Fibroblast of lung (primary cell): ENCODE measurements around the gene ACTL10.

Experiments
- CTCF ChIP-seq, 2 donors: IDR thresholded peaks in 1 of 2; conservative IDR thresholded peaks in 1 of 2; 1 replicate in 1 of 2; 2 replicates in 1 of 2; pipeline ENCODE4 v1.5.1; 2011 to 2012; ENCODE audit warnings: low read length in 2 of 2, control low read depth in 1 of 2, inconsistent platforms in 1 of 2, low read depth in 1 of 2, mild to moderate bottlenecking in 1 of 2
- EZH2 ChIP-seq: IDR thresholded peaks from 2 replicates; pipeline ENCODE4 v1.5.1; 2012; ENCODE audit warnings: low read length, control low read depth, mild to moderate bottlenecking; ENCODE audit errors: missing control alignments

DNA sequence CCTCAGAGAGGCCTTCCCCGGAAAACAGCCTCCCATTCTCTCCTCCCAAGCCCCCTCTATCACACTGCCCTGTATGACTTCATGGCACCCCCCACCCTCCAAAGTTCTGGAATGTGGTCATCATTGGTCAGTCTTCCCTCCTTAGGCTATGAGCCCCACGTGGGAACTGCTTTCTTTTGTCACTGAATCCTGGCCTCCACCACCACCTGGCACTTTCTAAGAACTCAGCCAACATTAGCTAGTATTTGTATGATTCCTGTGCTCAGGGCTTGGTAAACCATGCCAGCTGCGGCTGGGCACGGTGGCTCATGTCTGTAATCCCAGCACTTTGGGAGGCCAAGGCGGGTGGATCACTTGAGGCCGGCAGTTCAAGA, 27.9 kb downstream of the ACTL10 start:
- TF ChIP-seq CTCF (conservative IDR thresholded peaks at IDR 0.05 in 1 of 2, IDR thresholded peaks at IDR 0.05 in 1 of 2; ENCODE audit: low read depth in 1 of 2, low read length in 2 of 2): no peak
- no peak for TF ChIP-seq EZH2
